H9 (cell line): ENCODE measurements around the gene GPRC5A. TPM values are rescaled to one million over a fixed set of nuclear protein-coding genes. Genes with fewer than 3 reads are reported as not detected.

ENCODE experiments used
- DNase-seq: peaks from one replicate; pipeline ENCODE4 v3.0.0-alpha.2; 2017
- H2AFZ ChIP-seq: one replicate; pipeline ENCODE4 v1.6.1; 2013; ENCODE audit warnings: mild to moderate bottlenecking, low read length, control low read depth, moderate library complexity
- H2AK5ac ChIP-seq: 2 replicates; pipeline ENCODE4 v1.6.1; 2013; ENCODE audit warnings: low read length, control low read depth, mixed read lengths; ENCODE audit not compliant: insufficient read length
- H2BK120ac ChIP-seq: one replicate; pipeline ENCODE4 v1.6.1; 2013; ENCODE audit warnings: low read depth, mild to moderate bottlenecking, low read length, control low read depth, inconsistent platforms; ENCODE audit not compliant: poor library complexity, severe bottlenecking
- H2BK12ac ChIP-seq: 2 replicates; pipeline ENCODE4 v1.6.1; 2013; ENCODE audit warnings: low read length, control low read depth, mixed read lengths, low read depth; ENCODE audit not compliant: insufficient read length
- H2BK15ac ChIP-seq: 2 replicates; pipeline ENCODE4 v1.6.1; 2013; ENCODE audit warnings: low read depth, low read length, control low read depth
- H2BK20ac ChIP-seq: one replicate; pipeline ENCODE4 v1.6.1; 2013; ENCODE audit warnings: low read depth, mild to moderate bottlenecking, low read length, control low read depth, inconsistent platforms; ENCODE audit not compliant: poor library complexity, severe bottlenecking
- H2BK5ac ChIP-seq: 2 replicates; pipeline ENCODE4 v1.6.1; 2013; ENCODE audit warnings: low read length, control low read depth, mixed read lengths; ENCODE audit not compliant: insufficient read length
- H3K14ac ChIP-seq: 2 replicates; pipeline ENCODE4 v1.6.1; 2013; ENCODE audit warnings: low read length, control low read depth; ENCODE audit not compliant: insufficient read depth
- H3K18ac ChIP-seq: 2 replicates; pipeline ENCODE4 v1.6.1; 2013; ENCODE audit warnings: low read depth, mild to moderate bottlenecking, mixed read lengths, low read length, control low read depth; ENCODE audit not compliant: insufficient read length
- H3K23ac ChIP-seq: 2 replicates; pipeline ENCODE4 v1.6.1; 2013; ENCODE audit warnings: low read length, control low read depth, mixed read lengths, low read depth; ENCODE audit not compliant: insufficient read length
- H3K23me2 ChIP-seq: 2 replicates; pipeline ENCODE4 v1.6.1; 2013; ENCODE audit warnings: low read depth, mild to moderate bottlenecking, mixed read lengths, low read length, control low read depth; ENCODE audit not compliant: insufficient read length, poor library complexity, severe bottlenecking
- H3K27ac ChIP-seq: 2 replicates; pipeline ENCODE4 v1.5.1; 2013; ENCODE audit warnings: low read length, control low read depth, mixed read lengths, low read depth; ENCODE audit not compliant: insufficient read length
- H3K27me3 ChIP-seq: 2 replicates; pipeline ENCODE4 v1.6.1; 2013; ENCODE audit warnings: low read length, control low read depth, inconsistent platforms; ENCODE audit not compliant: insufficient read depth
- H3K4ac ChIP-seq: 2 replicates; pipeline ENCODE4 v1.6.1; 2013; ENCODE audit warnings: low read depth, mild to moderate bottlenecking, control low read depth, inconsistent platforms, low read length, moderate library complexity
- H3K4me1 ChIP-seq: 2 replicates; pipeline ENCODE4 v1.6.1; 2013; ENCODE audit warnings: low read length, control low read depth, inconsistent platforms; ENCODE audit not compliant: insufficient read depth
- H3K4me2 ChIP-seq: 2 replicates; pipeline ENCODE4 v1.6.1; 2013; ENCODE audit warnings: low read length, control low read depth, mixed read lengths; ENCODE audit not compliant: insufficient read length, insufficient read depth
- H3K56ac ChIP-seq: 2 replicates; pipeline ENCODE4 v1.6.1; 2013; ENCODE audit warnings: low read depth, mild to moderate bottlenecking, mixed read lengths, low read length, control low read depth; ENCODE audit not compliant: insufficient read length
- H3K79me1 ChIP-seq: 2 replicates; pipeline ENCODE4 v1.6.1; 2013; ENCODE audit warnings: low read depth, mild to moderate bottlenecking, moderate library complexity, low read length, control low read depth, inconsistent platforms; ENCODE audit not compliant: insufficient read depth, poor library complexity, severe bottlenecking
- H3K79me2 ChIP-seq: 2 replicates; pipeline ENCODE4 v1.6.1; 2013; ENCODE audit warnings: low read length, control low read depth, inconsistent platforms; ENCODE audit not compliant: insufficient read depth
- H3K9ac ChIP-seq: 2 replicates; pipeline ENCODE4 v1.6.1; 2013; ENCODE audit warnings: low read length, control low read depth, mixed read lengths; ENCODE audit not compliant: insufficient read length; ENCODE audit errors: extremely low read depth
- H3K9me3 ChIP-seq: one replicate; pipeline ENCODE4 v1.6.1; 2013; ENCODE audit warnings: low read depth, low read length, inconsistent platforms; ENCODE audit not compliant: control insufficient read depth
- H3T11ph ChIP-seq: one replicate; pipeline ENCODE4 v1.6.1; 2013; ENCODE audit warnings: mild to moderate bottlenecking, low read length, control low read depth, inconsistent platforms
- H4K20me1 ChIP-seq: one replicate; pipeline ENCODE4 v1.6.1; 2013; ENCODE audit not compliant: control insufficient read depth, insufficient read length, insufficient read depth
- H4K5ac ChIP-seq: 2 replicates; pipeline ENCODE4 v1.6.1; 2013; ENCODE audit warnings: low read depth, mild to moderate bottlenecking, mixed read lengths, low read length, control low read depth; ENCODE audit not compliant: insufficient read length
- H4K8ac ChIP-seq: replicated peaks from 2 replicates; pipeline ENCODE4 v1.6.1; 2013; ENCODE audit warnings: low read length, control low read depth, mixed read lengths, low read depth; ENCODE audit not compliant: insufficient read length
- H4K91ac ChIP-seq: 2 replicates; pipeline ENCODE4 v1.6.1; 2013; ENCODE audit warnings: low read depth, mild to moderate bottlenecking, moderate library complexity, mixed read lengths, low read length, control low read depth; ENCODE audit not compliant: insufficient read length
- H3K27ac Mint-ChIP-seq, 3 experiments: 2 replicates in 2 of 3; 3 replicates in 1 of 3; pipeline ENCODE4 v1.8.0; 2020 to 2021; ENCODE audit warnings: mixed read lengths in 3 of 3, mild to moderate bottlenecking in 1 of 3, moderate library complexity in 1 of 3
- H3K27me3 Mint-ChIP-seq: 2 replicates; pipeline ENCODE4 v1.8.0; 2021; ENCODE audit warnings: low read depth, mild to moderate bottlenecking, moderate library complexity, mixed read lengths
- H3K36me3 Mint-ChIP-seq, 3 experiments: 2 replicates in 2 of 3; 3 replicates in 1 of 3; pipeline ENCODE4 v1.8.0; 2020 to 2021; ENCODE audit warnings: low read depth in 3 of 3, mixed read lengths in 3 of 3; ENCODE audit not compliant: insufficient read depth in 1 of 3
- H3K4me1 Mint-ChIP-seq, 2 experiments: 2 replicates each; pipeline ENCODE4 v1.8.0; 2020; ENCODE audit warnings: mixed read lengths in 2 of 2
- H3K4me3 Mint-ChIP-seq, 2 experiments: 2 replicates in 1 of 2; 3 replicates in 1 of 2; pipeline ENCODE4 v1.8.0; 2020 to 2021; ENCODE audit warnings: mild to moderate bottlenecking in 2 of 2, mixed read lengths in 2 of 2, moderate library complexity in 1 of 2
- H3K9me3 Mint-ChIP-seq, 2 experiments: 2 replicates in 1 of 2; 3 replicates in 1 of 2; pipeline ENCODE4 v1.8.0; 2020; ENCODE audit warnings: mild to moderate bottlenecking in 2 of 2, mixed read lengths in 2 of 2, moderate library complexity in 1 of 2
- CTCF ChIP-seq: fragments of 200-600 bp; sonication (generic); conservative IDR thresholded peaks from 3 replicates; pipeline ENCODE4 v1.8.0; 2021; ENCODE audit warnings: antibody characterized with exemption, mild to moderate bottlenecking
- WGBS: extraction: QIAGEN DNeasy Blood & Tissue Kit; methylation state at CpG from one replicate; pipeline ENCODE4 v1.1.7; 2013; ENCODE audit warnings: missing lambda C conversion rate, low lambda C conversion rate, mixed read lengths; ENCODE audit not compliant: insufficient read length; ENCODE audit errors: extremely low coverage; 5-methylcytosine and 5-hydroxymethylcytosine counted together
- total RNA-seq: library from RNA; stranded (reverse); gene quantifications from 2 replicates; pipeline ENCODE4 v1.2.1, GENCODE V29; 2021

GPRC5A gene
- total RNA-seq, 1 experiment from 2014 or later: 0.09 TPM

DNA sequence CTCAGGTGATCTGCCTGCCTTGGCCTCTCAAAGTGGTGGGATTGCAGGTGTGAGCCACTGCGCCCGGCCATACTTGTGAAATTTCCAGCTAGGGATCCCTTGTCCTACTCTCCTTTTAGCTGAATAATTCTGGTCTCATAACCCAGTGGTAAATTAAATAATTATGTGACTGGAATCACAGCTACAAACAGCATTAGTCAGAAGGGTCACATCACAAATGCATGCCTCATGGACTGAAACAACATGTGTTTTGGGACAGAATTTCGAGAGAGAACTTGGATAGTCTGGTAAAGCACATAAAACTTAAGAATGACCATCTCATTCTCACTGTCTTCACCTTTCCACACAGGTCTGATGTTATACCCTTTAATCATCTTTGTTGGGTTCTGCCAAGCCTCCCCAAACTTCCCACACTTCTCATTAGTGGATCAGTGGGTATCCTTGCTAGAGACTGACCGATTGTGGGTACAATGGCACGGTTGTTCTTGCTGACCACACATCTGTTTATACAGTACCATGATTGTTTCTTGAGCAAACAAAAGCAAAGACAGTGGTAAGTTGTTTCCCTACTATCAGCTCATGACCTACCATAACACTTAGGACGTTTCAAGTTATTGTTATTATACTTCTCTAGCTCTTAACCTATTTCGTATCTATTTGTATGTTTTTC is 55.5 kb downstream of the GPRC5A start:
- no peaks in the 10 kb centered on the region for H3K9me3 Mint-ChIP-seq
- H3K27ac ChIP-seq: no peak overlapping the region
- DNase-seq: no peak
- H3K27me3 Mint-ChIP-seq: peaks cover 2% of the 10 kb centered on the region; the same call in 1 of the 2 replicates
- H4K5ac ChIP-seq: no peak overlapping the region
- H3K27ac Mint-ChIP-seq: no peak overlapping the region
- H2AFZ ChIP-seq: no peak overlapping the region
- H3K23me2 ChIP-seq: no peaks in the 10 kb centered on the region
- H2BK15ac ChIP-seq: no peak overlapping the region
- no peak overlapping the region for H3K4ac ChIP-seq
- H3K4me3 Mint-ChIP-seq: no peak overlapping the region
- H3K23ac ChIP-seq: no peak overlapping the region
- no peak overlapping the region for H3K4me2 ChIP-seq
- no peak overlapping the region for H2BK5ac ChIP-seq
- H3K36me3 Mint-ChIP-seq: peaks cover 0 to 10% (median 0%) of the 10 kb centered on the region in 3 experiments; a peak in 2 of 7 replicates
- no peaks in the 10 kb centered on the region for H4K20me1 ChIP-seq
- no peak overlapping the region for H3K56ac ChIP-seq
- H3K79me2 ChIP-seq: no peaks in the 10 kb centered on the region
- WGBS: no CpG with 5 or more reads among the region's 7 CpGs
- no peaks in the 10 kb centered on the region for H3K9me3 ChIP-seq
- H2BK12ac ChIP-seq: no peak overlapping the region
- H3K79me1 ChIP-seq: no peaks in the 10 kb centered on the region
- no peak overlapping the region for H3K18ac ChIP-seq
- no peak for TF ChIP-seq CTCF
- H2AK5ac ChIP-seq: no peak overlapping the region
- no peaks in the 10 kb centered on the region for H3K4me1 ChIP-seq
- no peak overlapping the region for H3T11ph ChIP-seq
- H3K27me3 ChIP-seq: no peaks in the 10 kb centered on the region
- H3K14ac ChIP-seq: no peak overlapping the region
- no peaks in the 10 kb centered on the region for H3K4me1 Mint-ChIP-seq
- no peak overlapping the region for H2BK20ac ChIP-seq
- H4K8ac ChIP-seq: no peak overlapping the region
- no peak overlapping the region for H4K91ac ChIP-seq
- H2BK120ac ChIP-seq: no peak overlapping the region
- no peak overlapping the region for H3K9ac ChIP-seq
